Stomach (tissue), 9 donors: Measurements from ENCODE around the gene SYT2. TPM values are rescaled to one million over a fixed set of nuclear protein-coding genes. Genes with fewer than 3 reads are reported as not detected.

ENCODE experiments used
- DNase-seq, 2 donors: peaks; one replicate each; pipeline versions ENCODE4 v3.0.0 to v3.0.0-alpha.2; 2013 to 2019
- H3K27ac ChIP-seq, 5 donors: fragments of 200-600 bp in 4 of 5; sonication (generic) in 4 of 5; one replicate each; pipeline ENCODE4 v1.5.1; 2013 to 2019; ENCODE audit warnings: mild to moderate bottlenecking in 1 of 5, moderate library complexity in 1 of 5
- H3K27me3 ChIP-seq, 3 donors: fragments of 200-600 bp; sonication (generic); one replicate each; pipeline ENCODE4 v1.5.1; 2017 to 2019; ENCODE audit warnings: mixed run types in 1 of 3
- H3K36me3 ChIP-seq, 4 donors: fragments of 200-600 bp; sonication (generic); 1 replicate in 3 of 4; 2 replicates in 1 of 4; pipeline ENCODE4 v1.5.1; 2016 to 2019
- H3K4me1 ChIP-seq, 4 donors: fragments of 200-600 bp; sonication (generic); one replicate each; pipeline ENCODE4 v1.5.1; 2016 to 2019
- H3K4me3 ChIP-seq, 4 donors: fragments of 200-600 bp; sonication (generic) in 3 of 4; one replicate each; pipeline ENCODE4 v1.5.1; 2016 to 2019; ENCODE audit warnings: mild to moderate bottlenecking in 1 of 4
- H3K9me3 ChIP-seq, 4 donors: fragments of 200-600 bp; sonication (generic); one replicate each; pipeline ENCODE4 v1.5.1; 2016 to 2019
- EP300 ChIP-seq: sonication (generic); formaldehyde crosslinking; IDR thresholded peaks from one replicate; pipeline ENCODE4 v1.6.1; 2017; ENCODE audit warnings: antibody characterized with exemption
- POLR2A ChIP-seq, 4 donors: fragments of 450-650 bp; IDR thresholded peaks; one replicate each; pipeline ENCODE4 v1.6.1; 2016; ENCODE audit warnings: antibody characterized with exemption in 4 of 4, control low read depth in 2 of 4, mild to moderate bottlenecking in 1 of 4, moderate library complexity in 1 of 4
- POLR2AphosphoS5 ChIP-seq, 3 donors: sonication (generic); formaldehyde crosslinking; IDR thresholded peaks; one replicate each; pipeline ENCODE4 v1.6.1; 2016; ENCODE audit warnings: antibody characterized with exemption in 3 of 3
- WGBS, 5 donors: extraction: QIAGEN DNeasy Blood & Tissue Kit in 3 of 5; methylation state at CpG; one replicate each; pipeline versions ENCODE4 v1.1.5 to v1.1.7; 2013 to 2018; 5-methylcytosine and 5-hydroxymethylcytosine counted together
- intact Hi-C: fragments of 100-400 bp; cut with DNase I; formaldehyde crosslinking; loops from one replicate; pipeline ENCODE4 v1.15.1; 2023; ENCODE audit warnings: low total_unique reads
- polyA plus RNA-seq, 3 donors: library from polyadenylated mRNA; stranded (reverse); fragments of 200-250 nt; gene quantifications; one replicate each; pipeline ENCODE4 v1.2.3, GENCODE V29; 2013
- total RNA-seq, 5 donors: library from RNA; depleted of rRNA; stranded (reverse); fragments of >200 nt; gene quantifications; one replicate each; pipeline versions ENCODE4 v1.1.0 to v1.2.3, GENCODE V29; 2014 to 2016
- TF ChIP-seq, protein P1 (sequence below), 7 experiments: fragments of 450-650 bp in 4 of 7; fragments of 200-600 bp in 3 of 7; sonication (generic) in 3 of 7; IDR thresholded peaks; one replicate each; pipeline ENCODE4 v1.5.1; 2016 to 2019; ENCODE audit warnings: antibody characterized with exemption in 7 of 7, control low read depth in 2 of 7, mild to moderate bottlenecking in 1 of 7
- donor health status: healthy with polysubstance abuse.
- donor health status: Bipolar disorder and iron deficiency.
- donor health status: healthy.

Gene SYT2
- total and polyA plus RNA-seq, 8 donors, result 0.18 to 0.29 TPM; not detected in 6

DNA sequence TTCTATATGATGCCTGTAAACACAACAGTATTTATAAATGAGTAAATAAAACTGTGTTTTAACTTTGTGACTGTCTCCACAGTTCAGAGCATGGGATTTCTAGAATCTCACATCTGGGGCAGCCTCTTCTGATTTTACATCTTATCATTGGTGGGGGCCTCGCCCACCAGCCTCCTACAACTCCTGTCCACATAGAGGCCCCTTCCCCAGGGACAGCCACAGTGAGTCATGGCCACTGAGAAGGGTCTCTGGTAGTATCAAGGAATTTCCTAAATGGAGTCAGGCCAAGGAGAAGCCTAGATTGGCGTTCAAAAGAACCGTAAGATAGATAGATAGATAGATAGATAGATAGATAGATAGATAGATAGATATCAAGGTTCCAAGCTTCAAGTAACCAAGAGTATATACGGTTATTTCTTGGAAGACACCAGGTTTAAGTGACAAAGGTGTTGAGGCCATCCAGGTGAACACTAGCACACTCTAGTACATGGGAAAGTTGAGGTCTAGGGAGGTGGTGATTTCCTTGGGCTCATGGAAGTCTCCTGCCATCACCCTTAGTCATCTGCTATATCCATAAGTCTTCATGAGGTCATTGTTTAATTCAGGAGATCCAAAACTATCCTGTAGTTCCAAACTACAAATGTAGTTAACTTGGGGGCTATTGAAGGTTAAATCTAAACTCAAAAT lies 121.6 kb downstream of the SYT2 start:
- Histone ChIP-seq H3K4me1 (peaks cover 0 to 64% (median 36%) of the 10 kb centered on the region in 4 donors), H3K27ac (peak overlapping the region in 4 of 5 donors; percentile 78 to 88 (median 84)), H3K4me3 (no peak overlapping the region), H3K36me3 (peaks cover 0 to 25% (median 18%) of the 10 kb centered on the region in 4 donors), H3K9me3 (no peaks in the 10 kb centered on the region), H3K27me3 (no peaks in the 10 kb centered on the region)
- DNase-seq, result no peak
- no peak for TF ChIP-seq POLR2A (IDR thresholded peaks at IDR 0.05)
- no peak for TF ChIP-seq EP300
- TF ChIP-seq, protein P1, sequence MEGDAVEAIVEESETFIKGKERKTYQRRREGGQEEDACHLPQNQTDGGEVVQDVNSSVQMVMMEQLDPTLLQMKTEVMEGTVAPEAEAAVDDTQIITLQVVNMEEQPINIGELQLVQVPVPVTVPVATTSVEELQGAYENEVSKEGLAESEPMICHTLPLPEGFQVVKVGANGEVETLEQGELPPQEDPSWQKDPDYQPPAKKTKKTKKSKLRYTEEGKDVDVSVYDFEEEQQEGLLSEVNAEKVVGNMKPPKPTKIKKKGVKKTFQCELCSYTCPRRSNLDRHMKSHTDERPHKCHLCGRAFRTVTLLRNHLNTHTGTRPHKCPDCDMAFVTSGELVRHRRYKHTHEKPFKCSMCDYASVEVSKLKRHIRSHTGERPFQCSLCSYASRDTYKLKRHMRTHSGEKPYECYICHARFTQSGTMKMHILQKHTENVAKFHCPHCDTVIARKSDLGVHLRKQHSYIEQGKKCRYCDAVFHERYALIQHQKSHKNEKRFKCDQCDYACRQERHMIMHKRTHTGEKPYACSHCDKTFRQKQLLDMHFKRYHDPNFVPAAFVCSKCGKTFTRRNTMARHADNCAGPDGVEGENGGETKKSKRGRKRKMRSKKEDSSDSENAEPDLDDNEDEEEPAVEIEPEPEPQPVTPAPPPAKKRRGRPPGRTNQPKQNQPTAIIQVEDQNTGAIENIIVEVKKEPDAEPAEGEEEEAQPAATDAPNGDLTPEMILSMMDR (IDR thresholded peaks at IDR 0.05), result no peak
- no peak for TF ChIP-seq POLR2AphosphoS5 (IDR thresholded peaks at IDR 0.05)
- intact Hi-C loops, result no loop called here
- WGBS, 5 donors, result 87 to 96% (median 87%) methylated on average over 4 of the region's 4 CpGs

- Histone ChIP-seq H3K36me3 (peaks cover 0 to 31% (median 21%) of the 10 kb centered on the region in 4 donors), H3K27me3 (no peaks in the 10 kb centered on the region), H3K4me1 (peaks cover 0 to 57% (median 36%) of the 10 kb centered on the region in 4 donors), H3K4me3 (no peak overlapping the region), H3K9me3 (no peaks in the 10 kb centered on the region), H3K27ac (peak overlapping the region in 4 of 5 donors; percentile 78 to 88 (median 84))
- intact Hi-C loops, result no loop called here
- TF ChIP-seq POLR2AphosphoS5 (IDR thresholded peaks at IDR 0.05) (no peak), POLR2A (IDR thresholded peaks at IDR 0.05) (no peak), EP300 (no peak)
- TF ChIP-seq, protein P1 (IDR thresholded peaks at IDR 0.05), result no peak
- DNase-seq, result no peak
- 0 to 93% (median 54%) methylated on average over 1 of the region's 1 CpG for WGBS, 5 donors
Measured at GRCh38 chr1:202587859-202588485, 122.3 kb downstream of the SYT2 start.

- intact Hi-C loops, result no loop called here
- peaks cover 0 to 52% (median 36%) of the 10 kb centered on the region in 4 donors for H3K4me1 ChIP-seq
- no peak for TF ChIP-seq EP300
- TF ChIP-seq POLR2A (IDR thresholded peaks at IDR 0.05), result no peak
- no peak for TF ChIP-seq POLR2AphosphoS5 (IDR thresholded peaks at IDR 0.05)
- TF ChIP-seq, protein P1 (IDR thresholded peaks at IDR 0.05), result no peak
- no peaks in the 10 kb centered on the region for H3K9me3 ChIP-seq
- DNase-seq, result no peak
- no peak overlapping the region for H3K4me3 ChIP-seq
- H3K27ac ChIP-seq, result peak overlapping the region in 4 of 5 donors; percentile 78 to 88 (median 84)
- H3K27me3 ChIP-seq, result no peaks in the 10 kb centered on the region
- peaks cover 0 to 38% (median 27%) of the 10 kb centered on the region in 4 donors for H3K36me3 ChIP-seq
- 70 to 92% (median 81%) methylated on average over 1 of the region's 1 CpG for WGBS, 5 donors
Measured at GRCh38 chr1:202586871-202587270, 123.4 kb downstream of the SYT2 start.

GRCh38 chr1:202586018-202586821 lies 124.0 kb downstream of the SYT2 start:
- 40 to 52% (median 44%) methylated on average over 4 of the region's 4 CpGs for WGBS, 5 donors
- Histone ChIP-seq H3K27me3 (no peaks in the 10 kb centered on the region), H3K9me3 (no peaks in the 10 kb centered on the region), H3K36me3 (peaks cover 1 to 40% (median 30%) of the 10 kb centered on the region in 4 donors), H3K4me1 (peaks cover 0 to 52% (median 36%) of the 10 kb centered on the region in 4 donors), H3K4me3 (no peak overlapping the region), H3K27ac (peak overlapping the region; percentile 42 to 88 (median 83))
- no peak for TF ChIP-seq POLR2AphosphoS5 (IDR thresholded peaks at IDR 0.05)
- TF ChIP-seq POLR2A (IDR thresholded peaks at IDR 0.05), result no peak
- TF ChIP-seq, protein P1 (IDR thresholded peaks at IDR 0.05), result no peak
- TF ChIP-seq EP300, result no peak
- peak; percentile 44 to 74 for DNase-seq
- intact Hi-C loops, result no loop called here
